HepG2 (cell line): ENCODE results near the gene SARNP. TPM values are rescaled to one million over a fixed set of nuclear protein-coding genes. Genes with fewer than 3 reads are reported as not detected.

Experiments
- ATAC-seq: fragments of 200-7000 bp; cut with Tn5 transposase; 3 replicates; pipeline ENCODE4 v1.9.1; 2020; ENCODE audit warnings: mild to moderate bottlenecking, moderate library complexity
- BruUV-seq: library from RNA; stranded (reverse); fragments of 400-500 nt; replicated peaks from 2 replicates; lab custom pipeline; 2021; lab: Mats Ljungman, UMichigan
- CTCF ChIA-PET: fragments of 300-600 bp; formaldehyde crosslinking; extraction: SDS; loops from one replicate; lab custom pipeline; 2021; ENCODE audit warnings: low total read pairs, inconsistent platforms, low intra/inter-chr PET ratio; lab: Yijun Ruan, JAX
- POLR2A ChIA-PET: fragments of 350-600 bp; sonication (Branson Sonifier 250); formaldehyde crosslinking; loops from one replicate; lab custom pipeline; 2020; ENCODE audit warnings: antibody characterized with exemption, inconsistent platforms; lab: Yijun Ruan, JAX
- DNase-seq: peaks from one replicate; pipeline ENCODE4 v3.0.0-alpha.2; 2015; ENCODE audit warnings: low spot score
- FAIRE-seq: peaks from 3 replicates; lab custom pipeline; 2011; peaks lifted over from hg19 to GRCh38; lab: Jason Lieb, UNC
- H2AFZ ChIP-seq: one replicate; pipeline ENCODE4 v1.6.1; 2011; ENCODE audit warnings: low read length, inconsistent platforms
- H3K27ac ChIP-seq: fragments of 300-600 bp; 3 replicates; pipeline ENCODE4 v1.8.0; 2011; ENCODE audit warnings: mixed run types, mild to moderate bottlenecking, mixed read lengths, low read length, inconsistent platforms; ENCODE audit not compliant: insufficient read depth; ENCODE audit errors: extremely low read length
- H3K27me3 ChIP-seq, 2 experiments: fragments of 200-600 bp in 1 of 2; 2 replicates in 1 of 2; 3 replicates in 1 of 2; pipeline versions ENCODE4 v1.6.0 to v1.8.0; 2011; ENCODE audit warnings: low read length in 2 of 2, mild to moderate bottlenecking in 2 of 2, moderate library complexity in 2 of 2, inconsistent platforms in 1 of 2; ENCODE audit not compliant: insufficient read depth in 2 of 2, control insufficient read depth in 1 of 2
- H3K36me3 ChIP-seq, 2 experiments: fragments of 200-600 bp in 1 of 2; replicated peaks in 1 of 2; 2 replicates in 1 of 2; 3 replicates in 1 of 2; pipeline versions ENCODE4 v1.5.1 to v1.8.0; 2011; ENCODE audit warnings: low read length in 2 of 2, inconsistent platforms in 1 of 2; ENCODE audit not compliant: insufficient read depth in 2 of 2, control insufficient read depth in 1 of 2
- H3K4me1 ChIP-seq: 2 replicates; pipeline ENCODE4 v1.5.1; 2012; ENCODE audit warnings: low read length, inconsistent platforms; ENCODE audit not compliant: insufficient read depth
- H3K4me2 ChIP-seq: 2 replicates; pipeline ENCODE4 v1.6.0; 2011; ENCODE audit warnings: low read depth, low read length, inconsistent platforms
- H3K4me3 ChIP-seq, 3 experiments: fragments of 200-600 bp in 1 of 3; sonication (generic), shearing (Covaris generic) in 1 of 3; replicated peaks in 1 of 3; 2 replicates each; pipeline ENCODE4 v1.5.1; 2011 to 2016; ENCODE audit warnings: low read length in 3 of 3, inconsistent platforms in 2 of 3, low read depth in 2 of 3, mild to moderate bottlenecking in 2 of 3, control low read depth in 1 of 3, mixed read lengths in 1 of 3; ENCODE audit not compliant: insufficient read depth in 1 of 3
- H3K79me2 ChIP-seq: one replicate; pipeline ENCODE4 v1.6.1; 2011; ENCODE audit warnings: low read length, inconsistent platforms; ENCODE audit not compliant: insufficient read depth
- H3K9ac ChIP-seq: 2 replicates; pipeline ENCODE4 v1.6.0; 2011; ENCODE audit warnings: mild to moderate bottlenecking, low read depth, low read length, inconsistent platforms; ENCODE audit not compliant: insufficient read depth
- H3K9me3 ChIP-seq: 2 replicates; pipeline ENCODE4 v1.5.1; 2012; ENCODE audit warnings: mild to moderate bottlenecking, low read length
- H4K20me1 ChIP-seq: 2 replicates; pipeline ENCODE4 v1.6.0; 2011; ENCODE audit warnings: inconsistent platforms, mild to moderate bottlenecking, low read length, moderate library complexity; ENCODE audit not compliant: insufficient read depth
- ATF7-NPFF ChIP-seq: sonication (generic); formaldehyde crosslinking; IDR thresholded peaks from 2 replicates; pipeline ENCODE4 v1.8.1; 2023; ENCODE audit warnings: mild to moderate bottlenecking, low read depth, missing genetic modification reagents, moderate library complexity
- FOXM1 ChIP-seq: sonication (generic); formaldehyde crosslinking; IDR thresholded peaks from 2 replicates; pipeline ENCODE4 v1.5.0; 2020; ENCODE audit warnings: missing genetic modification reagents
- HOXA5 ChIP-seq: sonication (generic); formaldehyde crosslinking; IDR thresholded peaks from 2 replicates; pipeline ENCODE4 v1.4.0; 2020; ENCODE audit warnings: missing genetic modification reagents
- IRX3 ChIP-seq: sonication (generic); formaldehyde crosslinking; IDR thresholded peaks from 2 replicates; pipeline ENCODE4 v1.8.1; 2023; ENCODE audit warnings: mild to moderate bottlenecking, low read depth, missing genetic modification reagents, borderline replicate concordance
- MAFF ChIP-seq: IDR thresholded peaks from 2 replicates; pipeline ENCODE4 v1.6.1; 2011; ENCODE audit warnings: low read depth, low read length, improper control_type of control experiment
- MAFK ChIP-seq, 2 experiments: IDR thresholded peaks in 1 of 2; conservative IDR thresholded peaks in 1 of 2; 2 replicates each; pipeline ENCODE4 v1.6.1; 2011; ENCODE audit warnings: improper control_type of control experiment in 2 of 2, low read length in 2 of 2
- SATB2 ChIP-seq: sonication (generic); formaldehyde crosslinking; IDR thresholded peaks from 2 replicates; pipeline ENCODE4 v1.5.0; 2020; ENCODE audit warnings: missing genetic modification reagents
- TGIF2 ChIP-seq: IDR thresholded peaks from 2 replicates; pipeline ENCODE4 v1.6.1; 2016; ENCODE audit warnings: control low read depth, missing compliant biosample characterization
- ZNF142 ChIP-seq: sonication (generic); formaldehyde crosslinking; IDR thresholded peaks from 2 replicates; pipeline ENCODE4 v1.4.0; 2020; ENCODE audit warnings: missing genetic modification reagents
- whole genome bisulfite sequencing: methylation state at CpG from one replicate; pipeline ENCODE4 v1.1.6; 2017; ENCODE audit warnings: low lambda C conversion rate; 5-methylcytosine and 5-hydroxymethylcytosine counted together
- in situ Hi-C: cut with HindIII; loops from 2 replicates; pipeline ENCODE4 v1.10.0; 2017; ENCODE audit warnings: low pct_unique_long_range_greater_than_20kb; ENCODE audit not compliant: extremely low pct_ligation_motif_present
- intact Hi-C: fragments of 100-400 bp; cut with micrococcal nuclease; formaldehyde crosslinking; loops from one replicate; pipeline ENCODE4 v1.10.0; 2022; ENCODE audit not compliant: unreplicated experiment
- polyA plus RNA-seq, 8 experiments: library from polyadenylated mRNA; depleted of rRNA in 3 of 8; stranded (reverse) in 7 of 8; unstranded in 1 of 8; fragments of >200 nt; fragmentation: Illumina TruSeq in 4 of 8; extraction: Trizol in 4 of 8; gene quantifications; 2 replicates each; pipeline versions ENCODE4 v1.2.1 to v1.2.3, GENCODE V29; 2011 to 2016; ENCODE audit warnings: low read depth in 4 of 8, missing spikeins in 1 of 8, mixed read lengths in 1 of 8; ENCODE audit not compliant: insufficient read depth in 1 of 8
- total RNA-seq, 5 experiments: library from RNA; depleted of rRNA; stranded (reverse); fragments of >200 nt; fragmentation: Illumina TruSeq; extraction: Trizol; gene quantifications; 2 replicates each; pipeline ENCODE4 v1.2.3, GENCODE V29; 2016; ENCODE audit warnings: low read depth in 1 of 5

SARNP gene
- total and polyA plus RNA-seq, 2 of the 13 experiments (the other 11 are each of a cell fraction or from before 2014, with no cell fraction given) = 59.0 to 95.4 TPM

DNA sequence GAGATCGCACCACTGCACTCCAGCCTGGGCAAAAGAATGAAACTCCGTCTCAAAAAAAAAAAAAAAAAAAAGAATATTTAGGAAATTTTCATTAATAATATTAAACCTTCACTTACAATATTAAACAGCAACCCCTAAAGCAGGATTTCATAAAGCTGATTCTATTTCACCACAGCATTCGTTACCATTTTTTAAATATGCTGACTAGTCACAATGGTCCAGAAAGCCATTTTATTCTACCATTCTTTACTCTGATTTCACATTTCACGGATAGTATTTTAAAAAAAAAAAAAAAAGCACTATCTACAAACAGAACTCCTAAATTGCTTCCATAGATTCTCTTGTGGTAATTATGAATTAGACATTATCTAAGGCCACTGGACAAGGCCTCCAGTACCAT lies 27.6 kb downstream of the SARNP start:
- H3K9me3 ChIP-seq = no peaks in the 10 kb centered on the region
- ATAC-seq (no peak), FAIRE-seq (no peak), DNase-seq (no peak)
- in situ Hi-C loops (no loop called here), intact Hi-C loops (no loop called here)
- WGBS = 91% methylated on average over 4 of the region's 4 CpGs
- ChIA-PET CTCF (no interaction called here), POLR2A (no interaction called here)
- no peak overlapping the region for H3K27ac ChIP-seq
- H3K4me1 ChIP-seq = no peaks in the 10 kb centered on the region
- no peaks in the 10 kb centered on the region for H3K79me2 ChIP-seq
- no peak overlapping the region for H3K4me3 ChIP-seq
- no peak overlapping the region for H3K9ac ChIP-seq
- peaks cover 17 to 67% of the 10 kb centered on the region in 2 experiments for H3K36me3 ChIP-seq
- no peak overlapping the region for H2AFZ ChIP-seq
- no peaks in the 10 kb centered on the region for H3K27me3 ChIP-seq
- H4K20me1 ChIP-seq = no peaks in the 10 kb centered on the region
- H3K4me2 ChIP-seq = no peak overlapping the region
- TF ChIP-seq MAFK (conservative IDR thresholded peaks at IDR 0.05 in 1 of 2, IDR thresholded peaks at IDR 0.05 in 1 of 2; ENCODE audit: low read length in 2 of 2) (peak; percentile 89 to 93), SATB2 (CRISPR knock-in tag) (no peak), MAFF (peak; percentile 88), FOXM1 (no peak), IRX3 (CRISPR knock-in tag) (no peak)
- no TSS peak for BruUV-seq

DNA sequence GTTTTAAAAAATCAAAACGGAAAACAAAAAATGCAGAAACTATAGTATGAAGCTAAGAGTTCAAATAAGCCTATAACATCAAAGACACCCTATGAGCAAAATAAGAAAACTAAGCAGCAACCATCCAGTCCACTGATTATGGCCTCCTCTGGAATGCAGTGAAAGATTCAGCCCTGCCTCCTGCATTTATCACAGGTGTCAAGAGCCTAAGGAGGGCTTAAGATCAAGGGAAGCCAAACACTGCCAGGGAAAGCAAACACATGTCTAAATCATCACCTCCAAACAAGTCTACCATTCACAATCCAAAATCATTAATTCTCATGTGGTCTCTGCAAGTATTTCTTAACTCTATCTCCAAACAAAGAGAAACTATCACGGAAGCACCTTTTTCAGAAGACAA lies 28.4 kb downstream of the SARNP start:
- no peak overlapping the region for H2AFZ ChIP-seq
- DNase-seq (no peak), ATAC-seq (no peak), FAIRE-seq (no peak)
- no peaks in the 10 kb centered on the region for H3K79me2 ChIP-seq
- WGBS = 99% methylated on average over 2 of the region's 2 CpGs
- H3K4me1 ChIP-seq = no peaks in the 10 kb centered on the region
- no peak overlapping the region for H3K9ac ChIP-seq
- H3K36me3 ChIP-seq = peaks cover 15 to 67% of the 10 kb centered on the region in 2 experiments
- ChIA-PET CTCF (no interaction called here), POLR2A (no interaction called here)
- H4K20me1 ChIP-seq = no peaks in the 10 kb centered on the region
- no peaks in the 10 kb centered on the region for H3K9me3 ChIP-seq
- intact Hi-C loops (no loop called here), in situ Hi-C loops (no loop called here)
- H3K27me3 ChIP-seq = no peaks in the 10 kb centered on the region
- H3K4me3 ChIP-seq = no peak overlapping the region
- H3K27ac ChIP-seq = no peak overlapping the region
- BruUV-seq = no TSS peak
- no peak for TF ChIP-seq ZNF142 (CRISPR knock-in tag)
- TF ChIP-seq ATF7-NPFF (CRISPR knock-in tag) = no peak
- no peak for TF ChIP-seq TGIF2 (CRISPR knock-in tag)
- TF ChIP-seq HOXA5 (CRISPR knock-in tag) = no peak
- H3K4me2 ChIP-seq = no peak overlapping the region
